GM12878 (cell line): Measurements from ENCODE around the gene TIMP2. TPM values are rescaled to one million over a fixed set of nuclear protein-coding genes. Genes with fewer than 3 reads are reported as not detected.
"Not testable (repeated sequence)": the region's sequence is repeated elsewhere in the genome, so short reads cannot be mapped to it uniquely, and the experiment has no call there.

Experiments
- ATAC-seq: fragments of 200-7000 bp; cut with Tn5 transposase; 3 replicates; pipeline ENCODE4 v1.9.1; 2020; ENCODE audit warnings: mild to moderate bottlenecking, moderate library complexity
- BruUV-seq: library from RNA; stranded (reverse); fragments of 400-500 nt; replicated peaks from 2 replicates; lab custom pipeline; 2021; lab: Mats Ljungman, UMichigan
- CTCF ChIA-PET: fragments of 300-600 bp; sonication (Branson Sonifier 250); formaldehyde crosslinking; extraction: SDS; loops from one replicate; lab custom pipeline; 2021; ENCODE audit warnings: inconsistent platforms; lab: Yijun Ruan, JAX
- POLR2A ChIA-PET: fragments of 350-600 bp; formaldehyde crosslinking; extraction: SDS; loops from one replicate; lab custom pipeline; 2021; ENCODE audit warnings: inconsistent platforms; lab: Charles Lee
- RAD21 ChIA-PET: fragments of 300-600 bp; sonication (Branson Sonifier 250); formaldehyde crosslinking; loops from one replicate; lab custom pipeline; 2023; ENCODE audit warnings: antibody characterized with exemption; ENCODE audit not compliant: unreplicated experiment; lab: Charles Lee
- SMC1A ChIA-PET: fragments of 300-600 bp; sonication (Branson Sonifier 250); formaldehyde crosslinking; loops from one replicate; lab custom pipeline; 2023; ENCODE audit not compliant: unreplicated experiment, uncharacterized antibody; lab: Charles Lee
- DNase-seq: peaks from one replicate; pipeline ENCODE4 v3.0.0-alpha.2; 2011; ENCODE audit warnings: low read depth, low spot score
- FAIRE-seq: peaks from 3 replicates; lab custom pipeline; 2011; peaks lifted over from hg19 to GRCh38; lab: Jason Lieb, UNC
- H2AFZ ChIP-seq: 2 replicates; pipeline ENCODE4 v1.6.0; 2011; ENCODE audit warnings: low read depth, low read length, control low read depth; ENCODE audit not compliant: control insufficient read depth
- H3K27ac ChIP-seq: 2 replicates; pipeline ENCODE4 v1.5.1; 2011; ENCODE audit warnings: control low read depth; ENCODE audit not compliant: control insufficient read depth, insufficient read depth
- H3K27me3 ChIP-seq, 2 experiments: replicated peaks in 1 of 2; 2 replicates each; pipeline versions ENCODE4 v1.6.0 to v1.6.1; 2011; ENCODE audit warnings: low read length in 1 of 2; ENCODE audit not compliant: control insufficient read depth in 2 of 2, insufficient read depth in 2 of 2
- H3K36me3 ChIP-seq, 2 experiments: 2 replicates each; pipeline ENCODE4 v1.5.1; 2011; ENCODE audit warnings: low read length in 1 of 2; ENCODE audit not compliant: control insufficient read depth in 2 of 2, insufficient read depth in 2 of 2
- H3K4me1 ChIP-seq: 2 replicates; pipeline ENCODE4 v1.6.1; 2011; ENCODE audit warnings: mild to moderate bottlenecking, low read length, moderate library complexity, mixed read lengths; ENCODE audit not compliant: control insufficient read depth, insufficient read depth
- H3K4me2 ChIP-seq: 2 replicates; pipeline ENCODE4 v1.6.0; 2011; ENCODE audit warnings: control low read depth; ENCODE audit not compliant: control insufficient read depth, insufficient read depth
- H3K4me3 ChIP-seq: fragments of 200-600 bp; sonication (generic); 2 replicates; pipeline ENCODE4 v1.5.1; 2016
- H3K79me2 ChIP-seq: 2 replicates; pipeline ENCODE4 v1.6.0; 2011; ENCODE audit warnings: low read length; ENCODE audit not compliant: control insufficient read depth, insufficient read depth
- H3K9ac ChIP-seq: 2 replicates; pipeline ENCODE4 v1.8.0; 2011; ENCODE audit warnings: low read length, control low read depth, mixed read lengths; ENCODE audit not compliant: control insufficient read depth, insufficient read depth
- H3K9me3 ChIP-seq: replicated peaks from 3 replicates; pipeline ENCODE4 v1.5.1; 2011; ENCODE audit warnings: mild to moderate bottlenecking, low read length; ENCODE audit not compliant: control insufficient read depth, insufficient read depth
- H4K20me1 ChIP-seq: 2 replicates; pipeline ENCODE4 v1.6.0; 2011; ENCODE audit not compliant: control insufficient read depth, insufficient read depth
- BCL3 ChIP-seq: IDR thresholded peaks from 2 replicates; pipeline ENCODE4 v1.6.1; 2011; ENCODE audit warnings: borderline replicate concordance, low read depth, mild to moderate bottlenecking, moderate library complexity, low read length; ENCODE audit not compliant: insufficient read depth, poor library complexity, severe bottlenecking
- BHLHE40 ChIP-seq, 2 experiments: fragments of 450-650 bp in 1 of 2; IDR thresholded peaks; 2 replicates each; pipeline ENCODE4 v1.6.1; 2011 to 2017; ENCODE audit warnings: low read depth in 2 of 2, borderline replicate concordance in 1 of 2, improper control_type of control experiment in 1 of 2, low read length in 1 of 2, mild to moderate bottlenecking in 1 of 2
- EP300 ChIP-seq, 2 experiments: fragments of 150-350 bp in 1 of 2; IDR thresholded peaks; 2 replicates each; pipeline ENCODE4 v1.6.1; 2011 to 2012; ENCODE audit warnings: low read depth in 2 of 2, low read length in 2 of 2, borderline replicate concordance in 1 of 2, improper control_type of control experiment in 1 of 2, inconsistent platforms in 1 of 2; ENCODE audit not compliant: control insufficient read depth in 1 of 2
- WGBS: methylation state at CpG from one replicate; pipeline ENCODE4 v1.1.6; 2016; ENCODE audit warnings: low lambda C conversion rate; ENCODE audit not compliant: insufficient replicate concordance, insufficient coverage; ENCODE audit errors: missing lambda C conversion rate; 5-methylcytosine and 5-hydroxymethylcytosine counted together
- in situ Hi-C: fragments of 300-500 bp; cut with MboI; formaldehyde crosslinking; loops from 9 replicates; pipeline ENCODE4 v1.14.3; 2018; ENCODE audit warnings: mixed read lengths
- intact Hi-C: fragments of 100-400 bp; cut with micrococcal nuclease; formaldehyde crosslinking; loops from one replicate; pipeline ENCODE4 v1.14.2; 2022; ENCODE audit not compliant: unreplicated experiment
- polyA plus RNA-seq, 11 experiments: library from polyadenylated mRNA; depleted of rRNA in 4 of 11; unstranded in 6 of 11; stranded (reverse) in 5 of 11; fragments of >200 nt; fragmentation: Nextera tagmentation in 4 of 11; fragmentation: Illumina TruSeq in 1 of 11; extraction: Ambion mirVana in 4 of 11; extraction: Trizol in 1 of 11; gene quantifications; 1 replicate in 1 of 11; 2 replicates in 10 of 11; pipeline versions ENCODE4 v1.2.1 to v1.2.3, GENCODE V29; 2011 to 2016; ENCODE audit warnings: inconsistent platforms in 2 of 11, missing spikeins in 2 of 11, low read depth in 1 of 11
- total RNA-seq, 4 experiments: library from RNA; depleted of rRNA in 3 of 4; stranded (reverse); fragments of >200 nt in 3 of 4; fragmentation: Illumina TruSeq in 1 of 4; extraction: Trizol in 1 of 4; gene quantifications; 2 replicates each; pipeline versions ENCODE4 v1.2.1 to v1.2.3, GENCODE V29; 2013 to 2021

Gene TIMP2
- total and polyA plus RNA-seq, 10 of the 15 experiments (the other 5 are each of a cell fraction or from before 2014, with no cell fraction given): 0.03 to 0.41 (median 0.04) TPM; not detected in 7

GRCh38 chr17:78962984-78963348 is 37.8 kb upstream of the TIMP2 start:
- ATAC-seq, BruUV-seq, CTCF ChIA-PET, DNase-seq, H3K4me3 ChIP-seq, intact Hi-C loops, in situ Hi-C loops, FAIRE-seq, SMC1A ChIA-PET, H3K36me3 ChIP-seq, RAD21 ChIA-PET, H3K9me3 ChIP-seq, H3K27ac ChIP-seq, H3K27me3 ChIP-seq, H3K9ac ChIP-seq, H3K79me2 ChIP-seq, H4K20me1 ChIP-seq, POLR2A ChIA-PET, H3K4me1 ChIP-seq, H2AFZ ChIP-seq, H3K4me2 ChIP-seq: not testable (repeated sequence)
- TF ChIP-seq BHLHE40 (IDR thresholded peaks at IDR 0.05; ENCODE audit: borderline replicate concordance in 1 of 2, low read depth in 2 of 2, low read length in 1 of 2): peak in 1 of 2 experiments; percentile 30; a peak in 1 of 4 replicates
- WGBS: 60% methylated on average over 6 of the region's 8 CpGs

GRCh38 chr17:78962345-78962983 is 37.3 kb upstream of the TIMP2 start:
- H2AFZ ChIP-seq: no peak overlapping the region
- ChIA-PET POLR2A (no interaction called here), SMC1A (no interaction called here), RAD21 (interaction anchor here (1.4 kb wide), 1 partner anchor 9 kb away, joined by 3 read pairs; no protein-coding TSS in a partner anchor), CTCF (interaction anchor here (0.8 kb wide), 1 partner anchor 97 kb away, joined by 3 read pairs; no protein-coding TSS in a partner anchor)
- no peak for FAIRE-seq
- H3K27ac ChIP-seq: no peak overlapping the region
- 16% methylated on average over 19 of the region's 19 CpGs for WGBS
- BruUV-seq: no TSS peak
- no peak overlapping the region for H3K9ac ChIP-seq
- no peak overlapping the region for H3K4me2 ChIP-seq
- TF ChIP-seq BCL3: peak; percentile 66
- no peak for TF ChIP-seq EP300 (IDR thresholded peaks at IDR 0.05; ENCODE audit: borderline replicate concordance in 1 of 2, control insufficient read depth in 1 of 2, low read depth in 2 of 2, low read length in 2 of 2)
- TF ChIP-seq, all 136 proteins: peak for 1
- ATAC-seq: no peak
- DNase-seq: no peak
- Histone ChIP-seq H3K4me1 (peaks cover 6% of the 10 kb centered on the region), H3K4me3 (no peak overlapping the region), H3K79me2 (no peaks in the 10 kb centered on the region), H3K9me3 (no peaks in the 10 kb centered on the region), H3K36me3 (no peaks in the 10 kb centered on the region), H3K27me3 (no peaks in the 10 kb centered on the region), H4K20me1 (no peaks in the 10 kb centered on the region; the same call in 1 of the 2 replicates)
- intact Hi-C loops: no loop called here
- in situ Hi-C loops: no loop called here
